HL-60 (cell line): ENCODE data around the gene LRRC4B.

Source experiments
- GABPA ChIP-seq: IDR thresholded peaks from 2 replicates; pipeline ENCODE4 v1.6.1; 2012; ENCODE audit warnings: low read depth
- POLR2AphosphoS5 ChIP-seq: IDR thresholded peaks from 2 replicates; pipeline ENCODE4 v1.6.1; 2012; ENCODE audit warnings: low read depth
- SPI1 ChIP-seq: IDR thresholded peaks from 2 replicates; pipeline ENCODE4 v1.6.1; 2012; ENCODE audit warnings: low read depth, mild to moderate bottlenecking, borderline replicate concordance
- TF ChIP-seq, protein P1 (sequence below): IDR thresholded peaks from one replicate; pipeline ENCODE4 v1.5.1; 2011; ENCODE audit warnings: low read length, control low read depth, inconsistent platforms; ENCODE audit not compliant: insufficient read depth

DNA sequence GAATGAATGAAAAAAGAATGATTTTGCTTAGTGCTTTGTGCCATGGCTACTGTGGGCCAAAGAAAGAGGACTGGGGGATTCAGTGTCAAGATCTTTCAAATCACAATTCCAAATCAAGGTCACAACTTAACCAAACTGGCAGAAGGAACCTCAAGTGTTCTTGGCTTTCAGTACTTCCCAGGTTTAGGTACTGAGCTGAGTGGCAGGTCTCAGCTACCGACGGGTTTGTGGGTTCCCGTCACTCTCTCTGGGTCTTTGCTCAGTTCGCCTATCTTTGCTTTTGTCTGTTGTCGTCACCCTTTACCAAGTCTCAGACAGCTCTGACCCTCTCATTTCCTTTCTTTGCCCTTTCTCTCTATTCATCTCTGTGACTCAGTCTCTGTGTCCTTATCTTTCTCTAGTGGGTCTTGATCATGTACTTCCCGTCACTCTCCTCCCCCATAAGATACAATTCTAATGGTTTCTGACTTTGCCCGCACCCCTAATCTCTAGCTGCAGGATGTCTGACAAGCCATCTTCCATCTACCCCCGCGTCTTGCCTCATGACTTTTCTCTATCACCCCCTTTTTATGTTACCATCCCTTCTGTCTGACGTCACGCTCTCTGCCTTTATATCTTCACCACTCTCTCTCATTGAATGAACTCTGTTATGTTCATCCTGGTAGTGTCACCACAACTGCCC is 33.3 kb upstream of the LRRC4B start:
- TF ChIP-seq POLR2AphosphoS5, result no peak
- TF ChIP-seq, protein P1, sequence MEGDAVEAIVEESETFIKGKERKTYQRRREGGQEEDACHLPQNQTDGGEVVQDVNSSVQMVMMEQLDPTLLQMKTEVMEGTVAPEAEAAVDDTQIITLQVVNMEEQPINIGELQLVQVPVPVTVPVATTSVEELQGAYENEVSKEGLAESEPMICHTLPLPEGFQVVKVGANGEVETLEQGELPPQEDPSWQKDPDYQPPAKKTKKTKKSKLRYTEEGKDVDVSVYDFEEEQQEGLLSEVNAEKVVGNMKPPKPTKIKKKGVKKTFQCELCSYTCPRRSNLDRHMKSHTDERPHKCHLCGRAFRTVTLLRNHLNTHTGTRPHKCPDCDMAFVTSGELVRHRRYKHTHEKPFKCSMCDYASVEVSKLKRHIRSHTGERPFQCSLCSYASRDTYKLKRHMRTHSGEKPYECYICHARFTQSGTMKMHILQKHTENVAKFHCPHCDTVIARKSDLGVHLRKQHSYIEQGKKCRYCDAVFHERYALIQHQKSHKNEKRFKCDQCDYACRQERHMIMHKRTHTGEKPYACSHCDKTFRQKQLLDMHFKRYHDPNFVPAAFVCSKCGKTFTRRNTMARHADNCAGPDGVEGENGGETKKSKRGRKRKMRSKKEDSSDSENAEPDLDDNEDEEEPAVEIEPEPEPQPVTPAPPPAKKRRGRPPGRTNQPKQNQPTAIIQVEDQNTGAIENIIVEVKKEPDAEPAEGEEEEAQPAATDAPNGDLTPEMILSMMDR, result no peak
- TF ChIP-seq SPI1, result no peak
- no peak for TF ChIP-seq GABPA
